GM13977 (cell line): Measurements from ENCODE around the gene KIAA0930.
"Not testable (repeated sequence)": the region's sequence is repeated elsewhere in the genome, so short reads cannot be mapped to it uniquely, and the experiment has no call there.

Source experiments
- DNase-seq: peaks from one replicate; pipeline ENCODE4 v3.0.0; 2012; ENCODE audit warnings: low spot score
- CTCF ChIP-seq: IDR thresholded peaks from 2 replicates; pipeline ENCODE4 v1.5.1; 2012; ENCODE audit warnings: mild to moderate bottlenecking, control low read depth; ENCODE audit not compliant: insufficient read depth; ENCODE audit errors: extremely low read depth, missing control alignments
- in situ Hi-C: fragments of 300-500 bp; cut with MboI; formaldehyde crosslinking; loops from one replicate; pipeline ENCODE4 v1.12.0; 2022; ENCODE audit warnings: low sequenced_read_pairs, low pct_unique_long_range_greater_than_20kb, mixed read lengths, inconsistent platforms; ENCODE audit not compliant: unreplicated experiment

The KIAA0930 gene

GRCh38 chr22:45262931-45263462, 22.3 kb upstream of the KIAA0930 start:
- TF ChIP-seq CTCF, result no peak
- no peak for DNase-seq
- in situ Hi-C loops, result no loop called here

GRCh38 chr22:45262195-45262930, 21.7 kb upstream of the KIAA0930 start:
- in situ Hi-C loops, result no loop called here
- no peak for TF ChIP-seq CTCF
- no peak for DNase-seq

GRCh38 chr22:45261407-45262088, 20.9 kb upstream of the KIAA0930 start:
- in situ Hi-C loops, result no loop called here
- DNase-seq, result no peak
- TF ChIP-seq CTCF, result no peak

GRCh38 chr22:45260395-45260759, 19.7 kb upstream of the KIAA0930 start:
- DNase-seq, in situ Hi-C loops: not testable (repeated sequence)

GRCh38 chr22:45259754-45260394, 19.2 kb upstream of the KIAA0930 start:
- TF ChIP-seq CTCF, result no peak
- in situ Hi-C loops, result no loop called here
- no peak for DNase-seq

- in situ Hi-C loops, DNase-seq: not testable (repeated sequence)
These were observed 17.2 kb upstream of the KIAA0930 start for GRCh38 chr22:45257941-45258340.

- in situ Hi-C loops, result no loop called here
- no peak for DNase-seq
- TF ChIP-seq CTCF, result no peak
These were observed 14.1 kb upstream of the KIAA0930 start for GRCh38 chr22:45254789-45255278.
